Endothelial cell of umbilical vein (primary cell): ENCODE data around the gene CIROP. TPM values are rescaled to one million over a fixed set of nuclear protein-coding genes. Genes with fewer than 3 reads are reported as not detected.

Experiments
- BruUV-seq: library from RNA; stranded (reverse); fragments of 400-500 nt; replicated peaks from 2 replicates; lab custom pipeline; 2021; lab: Mats Ljungman, UMichigan
- CTCF ChIA-PET: fragments of 300-600, 350-600 bp; sonication (Branson Sonifier 250); formaldehyde crosslinking; loops from one replicate; lab custom pipeline; 2021; ENCODE audit warnings: antibody characterized with exemption, inconsistent platforms; lab: Charles Lee
- POLR2A ChIA-PET: fragments of 300-600, 350-600 bp; sonication (Branson Sonifier 250); formaldehyde crosslinking; loops from one replicate; lab custom pipeline; 2021; ENCODE audit warnings: antibody characterized with exemption, inconsistent platforms; lab: Charles Lee
- DNase-seq: peaks from one replicate; pipeline ENCODE4 v3.0.0-alpha.2; 2011; ENCODE audit warnings: low read depth, low spot score
- FAIRE-seq: peaks from 2 replicates; lab custom pipeline; 2011; peaks lifted over from hg19 to GRCh38; lab: Jason Lieb, UNC
- H2AFZ ChIP-seq: 2 replicates; pipeline ENCODE4 v1.6.0; 2012; ENCODE audit warnings: low read depth, low read length, control low read depth, inconsistent platforms
- H3K27ac ChIP-seq: 2 replicates; pipeline ENCODE4 v1.5.1; 2011; ENCODE audit warnings: low read depth, mild to moderate bottlenecking, control low read depth, low read length, moderate library complexity; ENCODE audit not compliant: insufficient read depth
- H3K27me3 ChIP-seq, 2 experiments: 2 replicates each; pipeline versions ENCODE4 v1.6.0 to v1.6.1; 2011; ENCODE audit warnings: low read length in 2 of 2, mixed read lengths in 1 of 2; ENCODE audit not compliant: control insufficient read depth in 2 of 2, insufficient read depth in 2 of 2
- H3K36me3 ChIP-seq, 2 experiments: 2 replicates in 1 of 2; 3 replicates in 1 of 2; pipeline ENCODE4 v1.5.1; 2011; ENCODE audit warnings: low read length in 2 of 2, mild to moderate bottlenecking in 1 of 2, moderate library complexity in 1 of 2; ENCODE audit not compliant: control insufficient read depth in 2 of 2, insufficient read depth in 2 of 2; ENCODE audit errors: extremely low read depth in 1 of 2
- H3K4me1 ChIP-seq: 3 replicates; pipeline ENCODE4 v1.5.1; 2011; ENCODE audit warnings: mild to moderate bottlenecking, low read length; ENCODE audit not compliant: control insufficient read depth, insufficient read depth; ENCODE audit errors: extremely low read depth
- H3K4me2 ChIP-seq: 2 replicates; pipeline ENCODE4 v1.6.1; 2011; ENCODE audit warnings: low read length, control low read depth, mixed read lengths; ENCODE audit not compliant: insufficient read depth
- H3K4me3 ChIP-seq, 3 experiments: fragments of 200-600 bp in 1 of 3; sonication (generic), shearing (Covaris generic) in 1 of 3; replicated peaks in 1 of 3; 2 replicates each; pipeline ENCODE4 v1.5.1; 2011 to 2016; ENCODE audit warnings: control low read depth in 3 of 3, low read length in 3 of 3, mild to moderate bottlenecking in 2 of 3, inconsistent platforms in 1 of 3, low read depth in 1 of 3, moderate library complexity in 1 of 3; ENCODE audit not compliant: insufficient read depth in 1 of 3
- H3K79me2 ChIP-seq: 2 replicates; pipeline ENCODE4 v1.6.0; 2012; ENCODE audit warnings: low read length, inconsistent platforms; ENCODE audit not compliant: control insufficient read depth, insufficient read depth
- H3K9ac ChIP-seq: replicated peaks from 2 replicates; pipeline ENCODE3; 2011; ENCODE audit warnings: low read length, control low read depth; ENCODE audit not compliant: insufficient read depth; ENCODE audit errors: extremely low read depth
- H3K9me1 ChIP-seq: replicated peaks from 3 replicates; pipeline ENCODE4 v1.6.0; 2011; ENCODE audit warnings: mild to moderate bottlenecking, low read length; ENCODE audit not compliant: control insufficient read depth, insufficient read depth; ENCODE audit errors: extremely low read depth
- H3K9me3 ChIP-seq: replicated peaks from 2 replicates; pipeline ENCODE4 v1.5.1; 2012; ENCODE audit warnings: low read length, inconsistent platforms; ENCODE audit not compliant: control insufficient read depth, insufficient read depth
- H4K20me1 ChIP-seq: replicated peaks from 2 replicates; pipeline ENCODE3; 2011; ENCODE audit warnings: mild to moderate bottlenecking, low read length; ENCODE audit not compliant: control insufficient read depth, insufficient read depth; ENCODE audit errors: extremely low read depth
- EZH2 ChIP-seq: IDR thresholded peaks from 2 replicates; pipeline ENCODE4 v1.6.1; 2012; ENCODE audit warnings: borderline replicate concordance, low read depth, mild to moderate bottlenecking, moderate library complexity, low read length, inconsistent platforms; ENCODE audit not compliant: severe bottlenecking
- FOS ChIP-seq: IDR thresholded peaks from 2 replicates; pipeline ENCODE4 v1.6.1; 2011; ENCODE audit warnings: mild to moderate bottlenecking, low read length, moderate library complexity, borderline replicate concordance; ENCODE audit not compliant: insufficient read depth
- JUN ChIP-seq: IDR thresholded peaks from 2 replicates; pipeline ENCODE4 v1.6.1; 2011; ENCODE audit warnings: borderline replicate concordance, low read depth; ENCODE audit not compliant: insufficient read length, insufficient read depth
- POLR2A ChIP-seq: IDR thresholded peaks from 2 replicates; pipeline ENCODE4 v1.6.1; 2012; ENCODE audit warnings: low read depth, mild to moderate bottlenecking, control low read depth, low read length
- POLR2AphosphoS5 ChIP-seq: IDR thresholded peaks from 2 replicates; pipeline ENCODE4 v1.6.1; 2012; ENCODE audit warnings: low read depth, mild to moderate bottlenecking, control low read depth, low read length, moderate library complexity; ENCODE audit not compliant: insufficient read depth
- dilution Hi-C: fragments of 300-500 bp; cut with MboI; formaldehyde crosslinking; loops from one replicate; pipeline ENCODE4 v1.15.0; 2019; ENCODE audit warnings: low sequenced_read_pairs; ENCODE audit not compliant: extremely low pct_ligation_motif_present
- intact Hi-C: fragments of 100-400 bp; cut with micrococcal nuclease; formaldehyde crosslinking; loops from one replicate; pipeline ENCODE4 v1.10.0; 2022
- polyA plus RNA-seq, 4 experiments: library from polyadenylated mRNA; depleted of rRNA in 3 of 4; stranded (reverse) in 3 of 4; unstranded in 1 of 4; fragments of >200 nt; gene quantifications; 2 replicates each; pipeline versions ENCODE4 v1.2.1 to v1.2.3, GENCODE V29; 2011 to 2012; ENCODE audit warnings: missing spikeins in 1 of 4
- total RNA-seq: library from RNA; stranded (reverse); gene quantifications from 2 replicates; pipeline ENCODE4 v1.2.3, GENCODE V29; 2021

The CIROP gene
- total and polyA plus RNA-seq, 2 donors (not counting 3 experiments of a cell fraction or from before 2014, with no cell fraction given): not detected

DNA sequence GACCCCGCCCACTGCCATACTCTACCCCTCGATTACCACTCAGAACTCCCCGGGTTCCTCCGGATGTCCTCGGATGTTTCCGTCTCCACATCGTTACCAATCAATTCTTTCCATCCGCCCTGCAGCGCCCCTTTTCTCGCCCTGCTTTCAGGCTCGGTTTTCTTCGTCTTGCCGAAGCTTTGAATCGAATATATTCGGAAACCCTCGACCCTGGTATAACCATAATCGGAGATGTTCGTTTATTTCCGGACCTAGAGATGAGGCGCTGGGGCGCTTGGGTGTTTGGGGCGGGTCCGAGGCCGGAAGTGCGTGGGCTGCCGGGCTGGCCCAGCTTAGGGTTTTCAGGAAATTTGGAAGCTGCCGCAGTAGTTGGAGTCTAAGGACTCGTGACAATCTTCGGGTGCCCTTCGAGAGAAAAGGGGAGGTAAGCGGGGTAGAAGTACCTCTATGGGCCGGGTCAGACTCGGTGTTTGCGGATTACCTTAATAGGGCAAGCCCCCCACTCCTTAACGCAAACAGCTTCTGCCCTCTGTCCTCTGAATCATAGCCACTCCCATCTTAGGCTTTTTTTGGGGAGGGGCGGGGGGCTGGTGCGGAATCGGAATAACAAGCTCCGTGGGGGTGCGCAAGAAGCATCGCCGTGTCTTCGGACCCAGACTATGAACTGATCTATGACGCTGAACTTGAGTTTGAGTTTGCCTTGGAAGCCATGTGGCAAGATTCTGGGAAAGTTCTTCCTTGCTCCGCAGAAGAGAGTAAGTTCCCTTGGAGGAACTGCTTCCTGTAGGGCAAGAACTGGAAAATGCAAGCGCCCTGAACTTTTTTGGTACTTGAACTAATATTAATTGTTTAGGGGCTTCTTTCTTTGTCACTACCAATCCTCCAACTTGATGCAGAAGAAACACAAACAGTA lies 9.3 kb downstream of the CIROP start, which contains the start of gene C14orf119:
Gene C14orf119 (plus strand): TSS at position 310 of the 913 bp plus-strand sequence. CDS start 2,154 bp downstream, outside the sequence.
- peak within 1 kb of the TSS; percentile 88 for H2AFZ ChIP-seq
- no peaks in the 10 kb centered on the region for H3K9me1 ChIP-seq
- H3K36me3 ChIP-seq: peaks cover 5 to 16% of the 10 kb centered on the region in 2 experiments
- peak; percentile 100 for DNase-seq
- intact Hi-C loops (loop anchor here (1.0 to 2.0 kb wide), 3 partner anchors 17 to 226 kb away; partner anchors contain the start of gene PABPN1), dilution Hi-C loops (no loop called here)
- H3K27ac ChIP-seq: peak within 1 kb of the TSS; percentile 89
- peaks cover 2% of the 10 kb centered on the region for H4K20me1 ChIP-seq
- peaks cover 67% of the 10 kb centered on the region for H3K79me2 ChIP-seq
- peak within 1 kb of the TSS; percentile 87 to 99 (median 94) for H3K4me3 ChIP-seq
- peak within 1 kb of the TSS; percentile 94 for H3K9ac ChIP-seq
- TF ChIP-seq JUN: no peak
- peak; percentile 45 for TF ChIP-seq FOS
- TF ChIP-seq EZH2: no peak
- peak; percentile 66 for TF ChIP-seq POLR2AphosphoS5
- peak; percentile 66 for TF ChIP-seq POLR2A
- ChIA-PET CTCF (interaction anchor here (0.5 to 5.1 kb wide), 24 partner anchors 10 to 1237 kb away, joined by 3 to 83 read pairs (median 6); no protein-coding TSS in a partner anchor), POLR2A (interaction anchor here (0.6 to 1.9 kb wide), 18 partner anchors 9 to 711 kb away, joined by 3 to 12 read pairs (median 4); partner anchors contain the start of genes PABPN1 and RBM23)
- peak within 1 kb of the TSS; percentile 99 for H3K4me2 ChIP-seq
- no peaks in the 10 kb centered on the region for H3K9me3 ChIP-seq
- BruUV-seq: TSS peak; percentile 77
- no peak for FAIRE-seq
- H3K27me3 ChIP-seq: no peaks in the 10 kb centered on the region
- peaks cover 28% of the 10 kb centered on the region for H3K4me1 ChIP-seq
